ENCODE results near the gene TRAM1L1. TPM values are rescaled to one million over a fixed set of nuclear protein-coding genes. Genes with fewer than 3 reads are reported as not detected.

The TRAM1L1 gene
- total and polyA plus RNA-seq, 7 experiments from 2014 or later: not detected

DNA sequence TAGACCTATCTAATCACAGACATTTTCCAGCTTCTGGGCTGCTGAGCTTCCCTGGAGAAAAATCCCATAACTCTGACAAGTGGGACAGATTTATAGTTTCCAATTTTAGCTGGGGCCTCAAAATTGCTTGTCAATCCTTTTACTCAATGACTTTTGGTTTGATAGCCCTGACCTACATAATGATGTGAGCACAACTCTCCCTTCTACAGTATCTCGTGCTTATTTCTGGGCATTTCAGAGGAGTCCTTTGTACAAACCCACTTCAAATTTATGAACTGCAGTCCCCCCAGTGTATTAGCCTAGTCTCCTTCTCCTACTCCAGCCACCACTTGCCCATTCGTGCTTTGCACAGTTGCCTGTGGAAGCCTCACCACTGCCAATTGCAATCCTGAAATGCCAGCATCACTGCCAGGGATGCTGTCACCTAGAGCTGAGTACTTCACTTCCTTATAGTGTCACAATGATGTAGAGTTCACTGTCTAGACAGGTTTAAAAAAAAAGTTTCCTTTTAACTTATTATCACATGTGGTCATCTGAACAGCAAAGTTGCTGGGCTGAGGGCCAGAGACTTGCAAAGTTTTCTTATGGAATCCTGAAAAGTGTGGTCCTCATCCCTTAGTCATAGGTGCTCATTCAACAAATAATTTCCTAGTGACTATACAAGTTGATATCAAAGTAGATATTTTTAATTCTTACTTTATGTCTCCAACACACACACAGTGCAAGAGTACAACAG lies 21.2 kb downstream of the TRAM1L1 start:
- no peaks in the 10 kb centered on the region for H3K4me1 Mint-ChIP-seq
- no peak for ATAC-seq
- H3K9me3 ChIP-seq (ENCODE audit: control insufficient read depth in 2 of 3, low read length in 3 of 3): no peaks in the 10 kb centered on the region
- no peaks in the 10 kb centered on the region for H3K27me3 Mint-ChIP-seq
- no peak overlapping the region for H3K4me3 ChIP-seq (ENCODE audit: low read length)
- intact Hi-C loops (cut with micrococcal nuclease): no loop called here
- H3K27me3 ChIP-seq (ENCODE audit: control insufficient read depth in 2 of 2, insufficient read depth in 2 of 2, low read length in 2 of 2): no peaks in the 10 kb centered on the region
- no peak overlapping the region for H3K27ac Mint-ChIP-seq
- POLR2A ChIA-PET: no interaction called here
- no peak for DNase-seq
- H3K27ac ChIP-seq (ENCODE audit: low read depth, low read length): no peak overlapping the region
- peaks cover 0 to 11% (median 2%) of the 10 kb centered on the region in 11 donors for H3K9me3 Mint-ChIP-seq
- no peak overlapping the region for H3K4me3 Mint-ChIP-seq
- no peaks in the 10 kb centered on the region for H3K36me3 ChIP-seq (ENCODE audit: control insufficient read depth in 2 of 3, insufficient read depth in 3 of 3, low read length in 3 of 3)
- CTCF ChIA-PET: no interaction called here
- H3K36me3 Mint-ChIP-seq: no peaks in the 10 kb centered on the region
- H3K4me1 ChIP-seq (ENCODE audit: control insufficient read depth in 2 of 2, insufficient read depth in 2 of 2, low read length in 2 of 2): no peaks in the 10 kb centered on the region

DNA sequence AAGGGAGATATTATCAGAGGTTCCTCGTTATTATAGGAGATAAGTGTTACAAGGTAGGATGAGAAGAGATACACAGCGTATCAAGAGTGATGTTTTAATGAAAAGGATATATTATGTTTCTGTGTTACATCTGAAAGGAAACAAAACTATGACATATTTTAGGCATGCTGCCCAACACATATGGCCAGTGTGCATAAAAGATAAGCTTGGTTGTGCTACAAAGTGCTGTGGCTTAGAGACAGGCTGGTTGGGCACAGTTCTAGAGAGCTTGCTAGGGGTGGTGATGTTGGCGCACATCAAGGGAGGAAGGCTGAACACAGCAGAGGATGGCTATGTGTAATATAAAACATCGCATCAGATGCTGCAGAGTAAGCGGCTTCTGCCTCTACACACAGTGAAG lies 42.4 kb downstream of the TRAM1L1 start:
- DNase-seq: no peak
- ChIA-PET POLR2A (no interaction called here), CTCF (no interaction called here)
- Mint-ChIP-seq H3K9me3 (peaks cover 0 to 5% (median 3%) of the 10 kb centered on the region in 11 donors), H3K27ac (no peak overlapping the region), H3K27me3 (no peaks in the 10 kb centered on the region), H3K4me3 (no peak overlapping the region), H3K36me3 (no peaks in the 10 kb centered on the region), H3K4me1 (no peaks in the 10 kb centered on the region)
- no peak for ATAC-seq
- Histone ChIP-seq H3K27ac (ENCODE audit: low read depth, low read length) (no peak overlapping the region), H3K4me1 (ENCODE audit: control insufficient read depth in 2 of 2, insufficient read depth in 2 of 2, low read length in 2 of 2) (no peaks in the 10 kb centered on the region), H3K36me3 (ENCODE audit: control insufficient read depth in 2 of 3, insufficient read depth in 3 of 3, low read length in 3 of 3) (no peaks in the 10 kb centered on the region), H3K4me3 (ENCODE audit: low read length) (no peak overlapping the region), H3K27me3 (ENCODE audit: control insufficient read depth in 2 of 2, insufficient read depth in 2 of 2, low read length in 2 of 2) (no peaks in the 10 kb centered on the region), H3K9me3 (ENCODE audit: control insufficient read depth in 2 of 3, low read length in 3 of 3) (no peaks in the 10 kb centered on the region)
- intact Hi-C loops (cut with micrococcal nuclease): no loop called here
